GM18526 (cell line): ENCODE results near the gene PDGFC.

Source experiments
- POLR2A ChIP-seq: IDR thresholded peaks from 3 replicates; pipeline ENCODE4 v1.6.1; 2011; ENCODE audit not compliant: insufficient read length; ENCODE audit errors: extremely low read depth

PDGFC gene

GRCh38 chr4:156865451-156865850, 106.1 kb downstream of the PDGFC start:
- no peak for TF ChIP-seq POLR2A

DNA sequence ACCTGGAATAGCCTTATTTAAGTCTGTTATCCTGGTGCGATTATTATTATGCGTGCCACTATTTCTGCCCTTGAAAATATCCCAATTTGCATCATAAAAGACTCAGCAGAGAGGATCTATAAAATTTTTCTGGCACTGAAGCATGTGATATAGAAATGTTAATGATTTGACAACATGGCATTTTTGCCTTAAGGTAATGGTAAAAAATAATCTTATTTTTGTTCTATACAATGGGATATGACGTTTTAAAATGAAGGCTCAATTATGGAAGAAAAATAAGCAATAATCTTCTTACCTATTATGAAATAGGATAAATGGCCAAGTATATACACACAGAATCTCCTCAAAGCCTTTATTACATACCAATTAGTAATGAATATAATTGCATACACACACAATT, 113.5 kb downstream of the PDGFC start:
- no peak for TF ChIP-seq POLR2A

- TF ChIP-seq POLR2A, result no peak
Measured at GRCh38 chr4:156838761-156839160, 132.8 kb downstream of the PDGFC start.

GRCh38 chr4:156837625-156838345, 133.8 kb downstream of the PDGFC start:
- TF ChIP-seq POLR2A, result no peak

DNA sequence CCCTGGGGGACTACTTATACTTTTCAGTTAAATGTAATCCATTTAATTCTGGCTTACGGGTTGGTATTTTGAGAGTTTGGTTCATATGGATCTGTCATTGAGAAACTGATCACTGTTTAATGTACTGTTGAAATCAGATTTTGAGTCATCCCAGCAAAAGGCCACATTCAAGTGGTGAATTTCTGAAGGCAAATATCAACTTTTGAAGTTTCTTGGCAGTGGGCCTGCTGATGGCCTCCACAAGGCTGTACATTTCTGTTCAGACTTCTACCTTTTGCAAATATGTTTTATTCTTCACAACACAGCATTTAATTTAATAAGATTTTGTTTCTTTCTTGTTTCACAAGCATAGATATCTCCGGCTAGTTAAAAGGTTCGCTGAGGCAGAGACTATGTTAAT, 138.7 kb downstream of the PDGFC start:
- TF ChIP-seq POLR2A, result no peak

- no peak for TF ChIP-seq POLR2A
Measured at GRCh38 chr4:156830351-156830750, 141.2 kb downstream of the PDGFC start.

- no peak for TF ChIP-seq POLR2A
Measured at GRCh38 chr4:156829201-156829873, 142.3 kb downstream of the PDGFC start.

DNA sequence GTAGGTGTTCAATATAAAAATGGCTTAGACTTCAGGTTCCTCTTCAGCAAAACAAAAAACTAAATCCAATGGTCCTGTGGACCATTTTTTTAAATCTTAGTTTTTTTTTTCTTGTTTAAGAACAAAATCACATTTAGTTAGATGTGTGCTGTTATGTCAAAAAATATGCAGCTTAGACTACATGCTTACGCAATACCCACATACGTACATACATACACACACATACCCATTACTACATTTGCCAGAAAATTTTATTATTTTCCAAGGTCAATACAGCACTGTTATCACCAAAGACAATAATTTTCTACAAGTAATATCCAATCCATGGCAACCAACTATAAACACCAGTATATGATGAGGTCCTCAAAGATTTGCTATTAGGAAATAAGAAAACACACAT, 144.1 kb downstream of the PDGFC start:
- no peak for TF ChIP-seq POLR2A

DNA sequence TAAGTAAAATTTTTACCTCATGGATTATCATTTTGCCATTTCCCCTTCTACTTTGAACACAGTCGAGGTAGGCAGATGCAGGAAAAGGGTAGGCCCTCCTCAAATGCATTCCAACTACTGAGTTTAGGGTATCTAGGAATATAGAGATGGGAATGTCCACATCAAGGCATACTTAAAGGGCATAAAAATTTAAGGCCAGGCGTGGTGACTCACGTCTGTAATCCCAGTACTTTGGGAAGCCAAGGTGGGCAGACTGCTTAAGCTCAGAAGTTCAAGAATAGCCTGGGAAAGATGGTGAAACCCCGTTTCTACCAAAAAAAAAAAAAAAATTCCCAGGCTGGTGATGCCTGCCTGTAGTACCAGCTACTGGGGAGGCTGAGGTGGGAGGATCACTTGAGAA, 146.5 kb downstream of the PDGFC start:
- TF ChIP-seq POLR2A, result no peak

DNA sequence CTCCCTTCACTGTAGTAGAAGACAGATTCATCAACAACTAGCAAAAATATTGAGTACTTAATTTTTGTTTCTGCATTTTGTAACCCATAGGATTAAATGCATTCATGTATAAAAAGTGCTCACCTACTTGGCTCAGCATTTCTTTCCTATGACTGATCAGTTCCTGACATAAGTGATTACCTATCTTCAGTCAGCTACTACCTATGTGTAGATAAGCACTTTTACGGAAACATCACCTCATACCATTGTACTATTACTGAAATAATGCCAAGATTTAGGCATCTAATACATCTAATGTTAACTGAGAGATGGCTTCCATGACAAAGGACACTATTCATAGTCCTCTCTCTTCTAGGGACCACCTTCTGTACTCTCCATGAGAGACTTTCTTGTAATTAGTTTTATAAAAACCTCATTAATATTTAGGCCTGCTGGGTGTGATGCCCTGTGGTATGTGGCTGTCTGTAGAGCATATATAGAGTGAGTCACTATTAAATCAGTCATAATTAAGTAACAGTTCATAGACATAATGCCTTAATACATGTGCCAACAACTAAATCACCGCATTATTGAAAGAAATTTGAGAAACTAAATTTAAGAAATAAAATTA, 147.0 kb downstream of the PDGFC start:
- no peak for TF ChIP-seq POLR2A

DNA sequence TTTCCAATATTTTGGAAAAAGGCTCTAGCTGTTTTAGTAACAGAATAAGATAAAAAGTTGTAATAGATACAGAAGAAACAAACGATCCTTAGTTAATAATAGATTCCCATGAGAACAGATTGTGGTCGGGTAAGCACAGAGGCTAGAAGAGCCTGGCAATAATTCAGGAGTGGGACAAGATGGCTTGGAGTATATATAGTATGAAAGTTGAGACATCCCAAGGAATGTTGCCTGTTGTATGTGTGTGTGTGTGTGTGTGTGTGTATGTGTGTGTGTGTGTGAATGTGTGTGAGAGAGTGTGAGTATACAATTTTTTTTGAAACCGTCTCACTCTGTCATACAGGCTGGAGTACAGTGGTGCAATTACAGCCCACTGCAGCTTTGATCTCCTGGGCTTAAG, 150.7 kb downstream of the PDGFC start:
- TF ChIP-seq POLR2A, result no peak

DNA sequence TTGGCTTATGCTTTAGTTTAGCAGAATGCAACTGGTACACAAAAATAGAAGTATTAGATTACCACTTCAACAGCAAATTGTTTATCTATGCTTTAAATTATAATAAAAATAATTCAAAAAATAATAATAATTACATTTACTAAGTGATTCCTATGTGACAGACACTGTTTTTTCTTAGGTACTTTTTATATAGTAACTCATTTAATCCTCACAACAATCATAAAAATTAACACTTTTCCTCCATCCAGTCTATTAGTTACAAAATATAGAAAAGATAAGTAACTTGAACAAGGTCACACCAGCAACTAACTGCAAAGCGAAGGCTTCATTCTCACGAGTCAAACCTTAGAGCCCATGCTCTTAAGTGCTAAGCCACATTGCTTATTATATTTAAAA, 155.2 kb downstream of the PDGFC start:
- no peak for TF ChIP-seq POLR2A

- no peak for TF ChIP-seq POLR2A
Measured at GRCh38 chr4:156815717-156816359, 155.8 kb downstream of the PDGFC start.

DNA sequence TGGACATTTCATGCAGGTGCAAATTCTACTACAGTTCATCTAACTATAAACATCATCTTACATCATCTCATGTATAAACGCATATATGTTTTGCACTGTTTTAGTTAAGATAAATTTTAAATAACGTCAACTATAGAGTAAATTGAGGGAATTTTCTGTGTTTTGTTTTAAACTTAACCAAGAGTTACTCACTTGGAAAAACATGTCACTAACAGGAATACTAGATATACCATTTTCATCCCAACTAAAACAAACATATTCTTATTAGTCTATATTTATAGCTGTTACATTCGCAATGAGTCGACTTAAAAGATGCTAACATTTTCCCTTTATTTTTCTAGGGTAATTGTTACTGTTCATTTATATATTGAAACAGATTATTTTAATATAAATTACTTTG, 159.6 kb downstream of the PDGFC start:
- TF ChIP-seq POLR2A, result no peak

GRCh38 chr4:156811286-156811685, 160.3 kb downstream of the PDGFC start:
- TF ChIP-seq POLR2A, result no peak

- no peak for TF ChIP-seq POLR2A
Measured at GRCh38 chr4:156805696-156806095, 165.9 kb downstream of the PDGFC start.

DNA sequence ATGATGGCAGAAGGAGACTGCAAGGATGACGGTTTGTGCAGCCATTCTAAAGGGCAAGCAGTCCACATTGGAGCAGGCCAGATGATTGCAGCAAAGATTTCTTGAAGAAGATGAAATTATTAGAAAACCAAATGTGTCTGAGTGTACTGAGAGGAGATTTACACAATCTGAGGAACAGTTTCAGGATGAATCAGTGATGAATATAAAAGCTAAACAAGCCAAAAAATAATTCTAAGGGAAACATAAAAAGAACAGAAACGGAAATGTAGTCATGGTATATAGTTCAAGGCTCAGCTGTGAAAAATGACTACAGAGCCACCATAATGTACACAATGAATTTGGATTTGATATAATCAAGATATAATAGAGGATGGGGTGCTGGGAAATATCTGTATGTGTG, 168.5 kb downstream of the PDGFC start:
- no peak for TF ChIP-seq POLR2A

GRCh38 chr4:156800463-156800862, 171.1 kb downstream of the PDGFC start:
- TF ChIP-seq POLR2A, result no peak
